NCI-H226 (cell line): ENCODE measurements around the gene FAM25A.
A peak's percentile ranks its signal among the peaks of the same experiment; 100 is the strongest.
"Not testable (repeated sequence)": the region's sequence is repeated elsewhere in the genome, so short reads cannot be mapped to it uniquely, and the experiment has no call there.

Experiments
- DNase-seq: peaks from one replicate; pipeline ENCODE4 v3.0.0-alpha.2; 2015

The FAM25A gene

GRCh38 chr10:87020056-87020455 is at the start of gene FAM25A:
TSS of gene FAM25A (plus strand) at chr10:87020294. CDS start at chr10:87020325, 31 bp downstream.
- not testable (repeated sequence) for DNase-seq

DNA sequence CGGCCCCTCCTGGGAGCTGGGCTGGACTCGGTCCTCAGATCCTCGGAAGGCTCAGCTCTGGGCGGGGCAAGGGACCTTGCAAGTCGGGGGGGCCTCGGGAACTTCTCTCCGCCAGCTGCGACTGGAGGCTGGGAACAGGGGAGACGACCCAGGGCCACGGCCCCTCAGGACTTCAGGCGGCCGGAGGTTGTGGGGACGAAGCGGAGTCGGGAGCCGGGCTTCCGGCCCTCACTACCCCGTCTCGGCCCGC is 49.2 kb upstream of the FAM25A start:
- DNase-seq, result no peak

DNA sequence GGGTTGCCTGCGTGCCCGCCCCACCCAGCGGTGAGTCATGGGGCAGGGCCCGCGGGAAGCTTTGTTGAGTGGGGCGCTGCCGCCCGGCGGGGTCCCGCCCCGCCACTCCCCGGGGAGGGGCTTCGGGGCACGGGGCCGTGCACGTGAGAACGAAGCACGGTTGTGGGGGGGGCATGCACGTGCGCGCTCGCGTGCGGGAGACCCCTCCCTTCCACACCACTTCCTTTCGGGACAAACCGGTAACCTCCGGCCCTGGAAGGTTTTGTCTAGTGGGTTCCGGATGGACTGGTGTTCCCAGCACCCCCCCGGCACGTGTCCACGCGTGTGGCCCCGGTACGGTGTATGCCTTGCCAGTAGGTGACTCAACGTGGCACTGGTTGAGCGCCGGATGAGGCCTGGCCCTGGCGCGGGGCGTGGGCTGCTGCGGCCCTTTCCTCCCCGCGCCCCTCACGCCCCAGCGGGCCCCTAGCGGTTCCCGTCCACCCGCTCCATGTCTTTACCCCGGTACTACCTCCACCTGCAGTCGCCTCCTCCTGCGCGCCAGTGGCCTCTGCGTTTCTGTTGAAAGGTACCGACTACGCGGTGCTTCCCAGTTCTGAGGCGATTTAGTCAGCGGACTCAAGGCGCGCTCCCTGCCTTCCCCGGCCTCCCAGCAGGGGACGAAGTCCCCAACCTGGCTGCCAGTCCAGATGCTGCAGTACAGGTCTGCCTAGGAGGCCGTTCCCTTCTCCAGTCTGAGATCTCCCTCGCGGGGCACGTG is 48.7 kb upstream of the FAM25A start:
- peak; percentile 88 for DNase-seq

- no peak for DNase-seq
Measured at GRCh38 chr10:86972613-86973380, 47.3 kb upstream of the FAM25A start.

DNA sequence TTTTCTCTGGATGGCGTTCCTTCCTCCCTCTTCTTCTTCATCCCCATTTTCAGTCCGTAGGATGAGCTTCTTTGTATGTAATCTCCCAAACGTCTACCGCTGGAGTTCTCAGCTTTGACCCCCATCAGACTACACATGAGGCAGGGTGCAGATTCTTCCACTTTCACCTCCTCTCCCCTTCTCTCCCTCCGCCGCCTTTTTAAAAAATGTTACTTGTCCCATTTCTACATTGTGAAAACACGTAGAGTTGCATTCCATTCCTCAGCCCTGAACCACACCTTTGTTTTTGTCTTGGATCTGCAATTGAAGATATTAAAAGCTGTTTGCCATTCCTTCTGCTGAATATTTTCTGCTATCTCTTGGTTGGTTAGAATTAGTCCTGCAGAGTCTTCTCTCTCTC is 45.6 kb upstream of the FAM25A start:
- no peak for DNase-seq

DNA sequence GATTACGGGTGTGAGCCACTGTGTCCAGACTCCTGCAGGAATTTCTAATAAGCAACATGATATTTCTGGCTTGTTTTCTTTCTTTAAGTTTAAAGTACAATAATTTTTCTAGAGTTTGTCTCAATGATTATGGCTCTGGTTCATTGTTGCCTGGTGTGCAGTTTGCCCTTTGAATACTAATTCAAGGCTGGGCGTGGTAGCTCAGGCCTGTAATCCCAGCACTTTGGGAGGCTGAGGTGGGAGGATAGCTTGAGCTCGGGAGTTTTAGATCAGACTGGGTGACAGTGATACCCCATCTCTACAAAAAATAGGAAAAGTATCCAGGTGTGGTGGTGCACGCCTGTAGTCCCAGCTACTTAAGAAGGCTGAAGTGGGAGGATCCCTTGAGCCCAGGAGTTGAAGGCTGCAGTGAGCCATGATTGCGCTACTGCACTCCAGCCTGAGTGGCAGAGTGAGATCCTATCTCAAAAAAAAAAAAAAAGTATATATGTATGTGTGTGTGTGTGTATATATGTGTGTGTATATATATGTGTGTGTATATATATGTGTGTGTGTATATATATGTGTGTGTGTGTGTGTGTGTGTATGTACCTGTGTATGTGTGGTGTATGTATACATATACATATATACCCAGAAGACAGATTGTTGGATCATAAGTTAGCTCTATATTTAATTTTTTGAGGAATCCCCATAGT is 43.6 kb upstream of the FAM25A start:
- DNase-seq, result no peak

DNA sequence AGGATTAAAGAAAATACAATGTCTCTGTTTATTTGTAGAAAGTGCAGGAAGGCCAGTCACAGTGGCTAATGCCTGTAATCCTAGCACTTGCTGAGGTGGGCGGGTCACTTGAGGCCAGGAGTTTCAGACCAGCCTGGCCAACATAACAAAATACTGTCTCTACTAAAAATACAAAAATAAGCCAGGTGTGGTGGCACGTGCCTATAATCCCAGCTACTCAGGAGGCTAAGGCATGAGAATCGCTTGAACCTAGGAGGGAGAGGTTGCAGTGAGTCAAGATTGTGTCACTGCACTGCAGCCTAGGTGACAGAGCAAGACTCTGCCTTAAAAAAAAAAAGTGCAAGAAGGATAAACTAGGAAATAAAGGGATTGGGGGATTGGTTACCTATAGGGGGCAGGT is 41.6 kb upstream of the FAM25A start:
- DNase-seq, result not testable (repeated sequence)

DNA sequence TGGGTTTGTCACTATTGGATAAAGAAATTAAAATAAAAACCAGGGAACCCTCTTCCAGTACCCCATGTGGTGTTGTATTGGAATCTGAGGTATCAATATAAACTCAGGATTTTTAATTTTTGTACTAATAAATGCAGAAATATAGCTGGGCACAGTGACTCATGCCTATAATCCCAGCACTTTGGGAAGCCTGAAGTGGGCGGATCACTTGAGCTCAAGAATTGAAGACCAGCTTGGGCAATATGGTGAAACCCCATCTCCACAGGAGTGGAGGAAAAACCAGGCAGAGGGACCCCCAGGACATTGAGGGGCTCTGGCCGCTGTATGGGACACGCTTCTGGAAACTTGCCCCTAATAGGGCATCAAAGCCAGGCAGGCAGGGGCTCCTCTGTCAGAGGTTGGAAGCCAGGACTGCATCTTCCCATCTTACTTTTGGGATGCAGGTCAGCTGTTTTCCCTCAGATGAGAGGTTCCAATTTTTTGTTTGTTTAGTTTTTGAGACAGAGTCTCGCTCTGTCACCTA is 40.7 kb upstream of the FAM25A start:
- no peak for DNase-seq

- DNase-seq, result no peak
Measured at GRCh38 chr10:86979977-86980448, 40.1 kb upstream of the FAM25A start.

GRCh38 chr10:86981020-86981419 is 39.1 kb upstream of the FAM25A start:
- DNase-seq, result not testable (repeated sequence)

GRCh38 chr10:86981716-86982115 is 38.4 kb upstream of the FAM25A start:
- DNase-seq, result no peak

GRCh38 chr10:86984498-86984897 is 35.6 kb upstream of the FAM25A start:
- DNase-seq, result not testable (repeated sequence)

- DNase-seq, result no peak
Measured at GRCh38 chr10:86988520-86988919, 31.6 kb upstream of the FAM25A start.

DNA sequence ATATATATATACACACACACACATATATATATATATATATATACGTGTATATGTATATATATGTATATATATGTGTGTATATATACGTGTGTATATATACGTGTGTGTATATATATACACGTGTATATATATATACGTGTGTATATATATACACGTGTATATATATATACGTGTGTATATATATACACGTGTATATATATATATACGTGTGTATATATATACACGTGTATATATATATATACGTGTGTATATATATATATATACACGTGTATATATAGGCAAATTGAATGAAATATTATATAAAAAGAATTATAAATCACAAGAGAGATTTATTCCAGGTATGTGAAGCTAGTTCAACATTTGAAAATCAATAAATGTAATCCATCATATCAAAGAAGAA is 28.7 kb upstream of the FAM25A start:
- not testable (repeated sequence) for DNase-seq

- DNase-seq, result no peak
Measured at GRCh38 chr10:86992456-86992855, 27.6 kb upstream of the FAM25A start.

DNA sequence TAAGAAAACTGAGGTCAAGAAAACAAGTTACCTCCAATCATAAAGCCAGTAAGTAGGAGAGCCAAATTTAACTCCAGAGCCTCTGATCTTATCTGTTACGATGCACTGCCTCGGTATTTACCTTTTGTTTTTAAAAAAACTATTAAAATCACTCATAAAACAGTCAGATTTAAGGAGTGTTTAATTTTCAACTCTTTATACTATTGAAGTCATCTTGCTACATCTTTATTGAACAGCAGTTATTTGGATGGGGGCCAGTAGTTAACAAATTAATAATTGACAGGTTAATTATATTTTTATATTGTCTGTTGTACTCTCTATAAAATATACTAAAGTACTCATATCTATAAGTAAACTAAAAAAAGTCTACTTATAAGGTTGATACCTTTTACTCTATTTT is 27.2 kb upstream of the FAM25A start:
- no peak for DNase-seq

DNA sequence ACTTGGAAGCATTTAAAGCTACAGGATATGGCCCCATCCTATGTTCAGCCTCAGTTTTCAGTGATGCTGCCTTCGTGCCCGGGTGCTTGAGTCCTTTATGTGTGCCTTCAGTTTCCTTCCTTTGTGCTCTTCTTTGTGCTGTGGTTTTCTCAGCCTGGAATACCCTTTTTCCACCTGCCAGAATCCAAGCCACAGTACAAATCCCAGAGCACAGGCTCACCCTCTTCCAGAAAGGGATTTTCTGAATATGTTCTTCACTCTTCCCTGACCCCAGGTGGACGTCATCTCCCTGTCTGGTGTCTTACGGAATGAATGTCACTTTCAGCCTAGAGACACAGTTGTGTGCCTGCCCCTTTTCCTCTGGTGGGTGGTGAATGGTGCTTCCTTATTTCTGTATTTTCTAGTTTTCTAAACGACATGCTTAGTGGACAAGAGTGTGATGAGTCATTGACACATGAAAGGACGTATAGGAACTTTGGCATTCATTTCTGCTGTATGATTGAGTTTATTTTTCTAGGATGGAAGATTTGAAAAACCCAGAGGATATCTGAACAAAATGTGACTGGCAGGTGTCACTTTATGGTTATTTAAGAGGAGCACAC is 20.2 kb upstream of the FAM25A start:
- not testable (repeated sequence) for DNase-seq

DNA sequence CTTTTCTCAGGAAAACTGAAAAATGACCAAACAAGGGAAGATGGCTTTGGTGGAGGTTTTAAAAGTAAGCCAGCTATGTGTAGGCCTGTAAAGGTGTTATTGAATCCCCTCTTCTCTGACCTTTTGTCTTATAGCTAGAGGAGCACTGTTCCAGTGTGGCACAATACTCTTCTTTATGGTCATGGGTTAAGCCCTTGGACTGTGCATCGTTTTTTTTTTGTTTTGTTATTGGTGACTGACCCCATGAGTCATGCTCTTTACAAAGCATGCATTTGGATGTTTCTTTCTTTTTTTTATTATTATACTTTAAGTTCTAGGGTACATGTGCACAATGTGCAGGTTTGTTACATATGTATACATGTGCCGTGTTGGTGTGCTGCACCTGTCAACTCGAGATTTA is 19.6 kb upstream of the FAM25A start:
- no peak for DNase-seq

- not testable (repeated sequence) for DNase-seq
Measured at GRCh38 chr10:87007124-87007523, 13.0 kb upstream of the FAM25A start.

DNA sequence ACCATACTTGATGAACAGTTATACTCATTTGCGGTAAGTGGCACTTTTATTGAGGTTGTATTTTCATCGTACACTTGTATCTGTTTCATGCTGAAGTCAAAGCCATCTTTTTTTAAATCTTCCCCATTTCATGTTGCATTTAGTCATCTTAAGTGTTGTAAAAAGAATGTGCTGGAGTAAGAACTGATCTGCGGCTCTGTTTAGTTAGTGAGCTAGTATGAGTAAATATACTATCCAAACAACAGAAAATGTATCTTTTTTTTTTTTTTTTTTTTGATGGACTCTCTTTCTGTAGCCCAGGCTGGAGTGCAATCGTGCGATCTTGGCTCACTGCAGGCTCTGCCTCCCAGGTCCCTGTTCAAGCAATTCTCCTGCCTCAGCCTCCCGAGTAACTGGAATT is 12.4 kb upstream of the FAM25A start:
- not testable (repeated sequence) for DNase-seq

DNA sequence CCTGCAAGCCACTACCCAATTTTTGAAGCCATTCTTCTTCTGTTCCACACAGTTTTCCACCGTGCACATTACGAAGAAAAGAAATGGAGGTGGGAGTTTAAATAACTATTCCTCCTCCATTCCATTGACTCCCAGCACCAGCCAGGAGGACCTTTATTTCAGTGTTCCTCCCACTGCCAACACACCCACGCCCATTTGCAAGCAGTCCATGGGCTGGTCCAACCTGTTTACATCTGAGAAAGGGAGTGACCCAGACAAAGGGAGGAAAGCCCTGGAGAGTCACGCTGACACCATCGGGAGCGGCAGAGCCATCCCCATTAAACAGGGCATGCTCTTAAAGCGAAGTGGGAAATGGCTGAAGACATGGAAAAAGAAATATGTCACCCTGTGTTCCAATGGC is 11.8 kb upstream of the FAM25A start:
- not testable (repeated sequence) for DNase-seq

DNA sequence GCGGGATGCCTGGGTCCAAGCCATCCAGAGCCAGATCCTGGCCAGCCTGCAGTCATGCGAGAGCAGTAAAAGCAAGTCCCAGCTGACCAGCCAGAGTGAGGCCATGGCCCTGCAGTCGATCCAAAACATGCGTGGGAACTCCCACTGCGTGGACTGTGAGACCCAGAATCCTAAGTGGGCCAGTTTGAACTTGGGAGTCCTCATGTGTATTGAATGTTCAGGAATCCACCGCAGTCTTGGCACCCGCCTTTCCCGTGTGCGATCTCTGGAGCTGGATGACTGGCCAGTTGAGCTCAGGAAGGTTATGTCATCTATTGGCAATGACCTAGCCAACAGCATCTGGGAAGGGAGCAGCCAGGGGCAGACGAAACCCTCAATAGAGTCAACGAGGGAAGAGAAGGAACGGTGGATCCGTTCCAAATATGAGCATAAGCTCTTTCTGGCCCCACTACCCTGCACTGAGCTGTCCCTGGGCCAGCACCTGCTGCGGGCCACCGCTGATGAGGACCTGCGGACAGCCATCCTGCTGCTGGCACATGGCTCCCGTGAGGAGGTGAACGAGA is 10.9 kb upstream of the FAM25A start:
- not testable (repeated sequence) for DNase-seq

DNA sequence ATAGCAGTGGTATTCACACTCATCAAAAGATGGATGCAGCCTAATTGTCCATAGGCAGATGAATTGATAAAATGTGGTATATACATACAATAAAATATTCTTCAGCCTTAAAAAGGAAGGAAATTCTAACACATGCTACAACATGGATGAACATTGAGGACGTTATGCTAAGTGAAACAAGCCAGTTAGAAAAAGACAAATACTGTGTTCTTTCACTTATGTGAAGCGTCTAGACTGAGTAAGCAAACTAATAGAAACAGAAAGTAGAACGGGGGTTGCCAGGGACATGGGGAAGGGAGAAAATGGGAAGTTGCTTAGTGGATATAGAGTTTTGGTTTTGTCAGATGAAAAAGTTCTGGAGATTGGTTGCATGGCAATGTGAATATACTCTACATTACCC is 6.6 kb upstream of the FAM25A start:
- DNase-seq, result not testable (repeated sequence)
